Activated T-cell treated with anti-CD3 and anti-CD28 coated beads, Interleukin-2, amount 50 U/mL, for 72 hours (primary cell): ENCODE data around the gene CYRIA. TPM values are rescaled to one million over a fixed set of nuclear protein-coding genes. Genes with fewer than 3 reads are reported as not detected.

Source experiments
- ATAC-seq, 2 donors: fragments of 150-1000 bp; cut with Tn5 transposase; replicated peaks in 1 of 2; 2 replicates each; pipeline ENCODE4 v1.10.0; 2021; ENCODE audit warnings: moderate library complexity in 2 of 2, mild to moderate bottlenecking in 1 of 2
- DNase-seq, 2 donors: peaks; one replicate each; pipeline ENCODE4 v3.0.0; 2021 to 2022; ENCODE audit warnings: mixed read lengths in 1 of 2
- H3K27ac Mint-ChIP-seq: one replicate; pipeline ENCODE4 v1.8.0; 2022; ENCODE audit warnings: mild to moderate bottlenecking, moderate library complexity, mixed read lengths
- H3K27me3 Mint-ChIP-seq: one replicate; pipeline ENCODE4 v1.8.0; 2022; ENCODE audit warnings: low read depth, mixed read lengths
- H3K36me3 Mint-ChIP-seq, 2 donors: one replicate each; pipeline ENCODE4 v1.8.0; 2022; ENCODE audit warnings: mixed read lengths in 2 of 2, mild to moderate bottlenecking in 1 of 2; ENCODE audit not compliant: insufficient read depth in 2 of 2
- H3K4me1 Mint-ChIP-seq: one replicate; pipeline ENCODE4 v1.8.0; 2022; ENCODE audit warnings: low read depth, mixed read lengths
- H3K4me3 Mint-ChIP-seq, 2 donors: one replicate each; pipeline ENCODE4 v1.8.0; 2022; ENCODE audit warnings: mild to moderate bottlenecking in 2 of 2, mixed read lengths in 2 of 2, moderate library complexity in 2 of 2
- H3K9me3 Mint-ChIP-seq, 2 donors: one replicate each; pipeline ENCODE4 v1.8.0; 2022; ENCODE audit warnings: mixed read lengths in 2 of 2
- total RNA-seq, 2 donors: library from RNA; stranded (reverse); gene quantifications; one replicate each; pipeline ENCODE4 v1.2.3, GENCODE V29; 2022

The CYRIA gene
- total RNA-seq, 2 donors from 2014 or later = 1.1 to 2.3 TPM

DNA sequence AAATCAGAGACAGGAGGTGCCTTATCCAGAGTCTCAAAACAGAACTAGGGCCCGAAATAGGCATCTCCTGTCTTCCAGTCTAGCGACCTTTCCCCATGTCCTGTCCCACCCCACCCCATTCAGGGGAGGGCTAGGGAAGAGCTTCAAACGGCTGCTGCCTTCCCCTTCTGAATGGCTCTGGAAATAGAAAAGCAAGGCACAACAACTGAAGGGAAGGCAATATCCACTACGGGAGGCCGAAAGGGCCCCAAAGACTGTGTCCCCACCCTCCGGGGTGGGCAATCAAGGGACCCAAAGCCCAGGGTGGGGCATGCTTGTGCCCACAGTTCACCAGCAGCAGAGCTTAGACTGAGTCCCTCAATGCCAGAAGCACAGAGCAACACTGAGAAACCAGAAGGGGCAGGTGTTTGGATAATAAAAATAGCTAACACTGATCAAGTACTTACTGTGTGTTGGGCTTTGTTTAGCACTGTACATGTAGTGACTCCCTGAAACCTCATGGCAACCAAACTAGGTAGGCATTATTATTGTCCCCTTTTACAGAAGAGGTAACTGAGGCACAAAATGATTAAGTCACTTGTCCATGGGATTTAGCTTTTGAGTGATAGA, 38.5 kb downstream of the CYRIA start:
- H3K9me3 Mint-ChIP-seq = no peaks in the 10 kb centered on the region
- no peaks in the 10 kb centered on the region for H3K36me3 Mint-ChIP-seq
- DNase-seq (no peak), ATAC-seq (no peak)
- H3K27ac Mint-ChIP-seq = no peak overlapping the region
- H3K27me3 Mint-ChIP-seq = no peaks in the 10 kb centered on the region
- peaks cover 74% of the 10 kb centered on the region for H3K4me1 Mint-ChIP-seq
- no peak overlapping the region for H3K4me3 Mint-ChIP-seq

- peaks cover 0 to 3% of the 10 kb centered on the region in 2 donors for H3K36me3 Mint-ChIP-seq
- H3K4me3 Mint-ChIP-seq = no peak overlapping the region
- DNase-seq (no peak), ATAC-seq (no peak)
- H3K27ac Mint-ChIP-seq = no peak overlapping the region
- no peaks in the 10 kb centered on the region for H3K27me3 Mint-ChIP-seq
- no peaks in the 10 kb centered on the region for H3K9me3 Mint-ChIP-seq
- H3K4me1 Mint-ChIP-seq = peaks cover 80% of the 10 kb centered on the region
Observed at GRCh38 chr2:16626497-16626896, 39.1 kb downstream of the CYRIA start.

- no peaks in the 10 kb centered on the region for H3K9me3 Mint-ChIP-seq
- H3K4me1 Mint-ChIP-seq = peaks cover 82% of the 10 kb centered on the region
- DNase-seq (no peak), ATAC-seq (no peak)
- H3K36me3 Mint-ChIP-seq = peaks cover 0 to 3% of the 10 kb centered on the region in 2 donors
- H3K27ac Mint-ChIP-seq = no peak overlapping the region
- H3K4me3 Mint-ChIP-seq = no peak overlapping the region
- no peaks in the 10 kb centered on the region for H3K27me3 Mint-ChIP-seq
Observed at GRCh38 chr2:16625759-16626158, 39.9 kb downstream of the CYRIA start.

GRCh38 chr2:16625201-16625729, 40.4 kb downstream of the CYRIA start:
- Mint-ChIP-seq H3K4me3 (no peak overlapping the region), H3K27me3 (no peaks in the 10 kb centered on the region), H3K36me3 (peaks cover 0 to 3% of the 10 kb centered on the region in 2 donors), H3K9me3 (no peaks in the 10 kb centered on the region), H3K27ac (no peak overlapping the region), H3K4me1 (peaks cover 79% of the 10 kb centered on the region)
- no peak for DNase-seq
- ATAC-seq = no peak

- DNase-seq (no peak), ATAC-seq (no peak)
- peaks cover 70% of the 10 kb centered on the region for H3K4me1 Mint-ChIP-seq
- H3K36me3 Mint-ChIP-seq = peaks cover 0 to 3% of the 10 kb centered on the region in 2 donors
- H3K4me3 Mint-ChIP-seq = no peak overlapping the region
- H3K27ac Mint-ChIP-seq = no peak overlapping the region
- no peaks in the 10 kb centered on the region for H3K9me3 Mint-ChIP-seq
- no peaks in the 10 kb centered on the region for H3K27me3 Mint-ChIP-seq
Observed at GRCh38 chr2:16624436-16624780, 41.2 kb downstream of the CYRIA start.

DNA sequence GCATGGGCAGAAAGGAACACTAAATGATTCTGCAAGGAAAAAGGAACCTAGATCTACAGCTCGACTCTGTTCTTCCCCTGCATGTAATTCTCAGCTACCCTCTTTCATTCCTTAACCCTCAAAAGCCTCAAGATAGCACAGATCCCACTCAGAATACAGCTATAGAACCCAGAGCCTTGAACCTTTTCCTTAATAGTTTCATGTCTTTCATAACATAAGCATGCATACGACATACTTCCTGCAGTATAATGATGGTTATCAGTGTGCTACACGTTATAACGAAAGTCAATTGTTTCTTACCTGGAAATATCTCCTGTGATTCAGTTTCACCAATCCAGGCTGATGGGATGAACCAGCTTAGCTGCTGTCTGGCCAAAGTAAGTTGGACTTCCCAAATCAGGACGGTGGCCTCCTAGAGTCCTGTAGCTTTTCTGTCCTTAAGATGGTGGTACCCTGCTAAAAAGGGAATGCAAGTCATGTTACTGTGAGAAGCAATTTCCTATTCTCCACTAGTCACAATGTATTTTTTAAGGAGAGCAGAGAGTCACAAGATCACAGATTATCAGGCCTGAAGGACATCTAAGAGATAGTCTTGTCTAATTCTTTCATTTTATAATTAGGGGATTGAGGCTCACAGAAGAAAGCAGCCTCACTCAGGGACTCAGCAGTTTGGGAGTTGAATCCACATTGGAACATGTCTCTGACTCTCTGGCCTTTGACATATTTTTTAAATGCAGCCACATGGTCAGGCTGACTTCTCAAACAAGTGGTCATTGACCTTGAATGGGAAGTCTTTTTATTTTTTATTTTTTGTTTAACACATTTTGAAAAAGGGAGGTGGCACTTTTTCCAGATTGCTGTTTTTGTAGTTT, 41.8 kb downstream of the CYRIA start:
- Mint-ChIP-seq H3K4me1 (peaks cover 64% of the 10 kb centered on the region), H3K4me3 (peak overlapping the region in 1 of 2 donors; percentile 10), H3K9me3 (no peaks in the 10 kb centered on the region), H3K27me3 (no peaks in the 10 kb centered on the region), H3K27ac (peak overlapping the region; percentile 15), H3K36me3 (peaks cover 0 to 3% of the 10 kb centered on the region in 2 donors)
- DNase-seq (no peak), ATAC-seq (peak; percentile 58 to 66)

DNA sequence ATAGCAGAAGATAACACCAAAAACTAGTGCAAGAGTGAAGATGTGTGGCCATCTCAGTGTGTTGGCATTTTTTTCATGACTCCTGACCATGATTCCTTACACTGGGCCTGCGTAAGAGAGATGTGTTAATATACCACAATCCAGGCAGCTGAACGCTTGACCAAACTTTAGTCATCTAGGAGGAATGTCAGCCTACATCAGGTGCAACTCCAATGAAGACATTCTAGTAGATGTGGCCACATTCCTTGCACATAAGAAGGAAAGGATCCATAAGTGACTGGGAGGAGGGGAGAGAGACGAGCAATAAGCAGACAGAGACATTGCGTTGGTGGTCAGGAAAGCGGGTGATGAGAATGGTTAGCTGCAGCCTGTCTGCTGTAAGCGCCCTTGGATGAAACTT, 42.6 kb downstream of the CYRIA start:
- Mint-ChIP-seq H3K9me3 (no peaks in the 10 kb centered on the region), H3K27me3 (no peaks in the 10 kb centered on the region), H3K4me1 (peaks cover 58% of the 10 kb centered on the region), H3K4me3 (no peak overlapping the region), H3K27ac (no peak overlapping the region), H3K36me3 (peaks cover 0 to 3% of the 10 kb centered on the region in 2 donors)
- ATAC-seq (peak in 1 of 2 donors; percentile 13), DNase-seq (no peak)

- Mint-ChIP-seq H3K4me1 (peaks cover 52% of the 10 kb centered on the region), H3K4me3 (no peak overlapping the region), H3K27me3 (no peaks in the 10 kb centered on the region), H3K36me3 (peaks cover 0 to 3% of the 10 kb centered on the region in 2 donors), H3K27ac (no peak overlapping the region), H3K9me3 (no peaks in the 10 kb centered on the region)
- ATAC-seq = no peak
- no peak for DNase-seq
Observed at GRCh38 chr2:16622399-16622968, 43.1 kb downstream of the CYRIA start.

GRCh38 chr2:16621316-16621715, 44.3 kb downstream of the CYRIA start:
- Mint-ChIP-seq H3K4me1 (peaks cover 49% of the 10 kb centered on the region), H3K4me3 (no peak overlapping the region), H3K36me3 (peaks cover 0 to 3% of the 10 kb centered on the region in 2 donors), H3K27ac (no peak overlapping the region), H3K9me3 (no peaks in the 10 kb centered on the region), H3K27me3 (peaks cover 3% of the 10 kb centered on the region)
- ATAC-seq = no peak
- no peak for DNase-seq

- Mint-ChIP-seq H3K9me3 (no peaks in the 10 kb centered on the region), H3K27me3 (peaks cover 7% of the 10 kb centered on the region), H3K27ac (no peak overlapping the region), H3K4me1 (peaks cover 43% of the 10 kb centered on the region), H3K4me3 (no peak overlapping the region), H3K36me3 (peaks cover 0 to 3% of the 10 kb centered on the region in 2 donors)
- ATAC-seq (no peak), DNase-seq (no peak)
Observed at GRCh38 chr2:16620590-16620989, 45.0 kb downstream of the CYRIA start.

- Mint-ChIP-seq H3K36me3 (peaks cover 0 to 3% of the 10 kb centered on the region in 2 donors), H3K9me3 (no peaks in the 10 kb centered on the region), H3K27ac (no peak overlapping the region), H3K4me3 (no peak overlapping the region), H3K27me3 (peaks cover 9% of the 10 kb centered on the region), H3K4me1 (peaks cover 34% of the 10 kb centered on the region)
- ATAC-seq (no peak), DNase-seq (no peak)
Observed at GRCh38 chr2:16619576-16620245, 45.9 kb downstream of the CYRIA start.

GRCh38 chr2:16617282-16618266, 48.1 kb downstream of the CYRIA start:
- Mint-ChIP-seq H3K9me3 (no peaks in the 10 kb centered on the region), H3K4me1 (peaks cover 13% of the 10 kb centered on the region), H3K4me3 (no peak overlapping the region), H3K36me3 (peaks cover 0 to 3% of the 10 kb centered on the region in 2 donors), H3K27ac (no peak overlapping the region), H3K27me3 (peaks cover 19% of the 10 kb centered on the region)
- DNase-seq (no peak), ATAC-seq (no peak)
